HG03571 (cell line): ENCODE data around the gene CALML3.
"Not testable (repeated sequence)": the region's sequence is repeated elsewhere in the genome, so short reads cannot be mapped to it uniquely, and the experiment has no call there.

ENCODE experiments used
- ATAC-seq: cut with Tn5 transposase; IDR thresholded peaks from one replicate; pipeline ENCODE4 v1.9.1; 2021; ENCODE audit not compliant: unreplicated experiment

CALML3 gene

GRCh38 chr10:5524641-5525560 is at the start of gene CALML3:
Gene CALML3 (plus strand): TSS chr10:5524961. CDS start chr10:5525086, 125 bp downstream.
- ATAC-seq = no peak

- not testable (repeated sequence) for ATAC-seq
Observed at GRCh38 chr10:5475088-5475487, 49.7 kb upstream of the CALML3 start.

GRCh38 chr10:5475974-5476807 is 48.6 kb upstream of the CALML3 start:
- not testable (repeated sequence) for ATAC-seq

- ATAC-seq = no peak
Observed at GRCh38 chr10:5476918-5477525, 47.7 kb upstream of the CALML3 start.

- ATAC-seq = no peak
Observed at GRCh38 chr10:5477948-5478693, 46.6 kb upstream of the CALML3 start.

GRCh38 chr10:5478694-5479305 is 46.0 kb upstream of the CALML3 start:
- ATAC-seq = no peak

GRCh38 chr10:5479481-5480161 is 45.1 kb upstream of the CALML3 start:
- ATAC-seq = no peak

GRCh38 chr10:5480162-5480941 is 44.4 kb upstream of the CALML3 start:
- no peak for ATAC-seq

GRCh38 chr10:5481121-5481520 is 43.6 kb upstream of the CALML3 start:
- no peak for ATAC-seq

- ATAC-seq = no peak
Observed at GRCh38 chr10:5482016-5482415, 42.7 kb upstream of the CALML3 start.

GRCh38 chr10:5484205-5484604 is 40.6 kb upstream of the CALML3 start:
- no peak for ATAC-seq

- ATAC-seq = no peak
Observed at GRCh38 chr10:5485290-5485689, 39.5 kb upstream of the CALML3 start.

- ATAC-seq = no peak
Observed at GRCh38 chr10:5485948-5486852, 38.6 kb upstream of the CALML3 start.

GRCh38 chr10:5486853-5487235 is 37.9 kb upstream of the CALML3 start:
- ATAC-seq = no peak

- no peak for ATAC-seq
Observed at GRCh38 chr10:5488272-5489161, 36.2 kb upstream of the CALML3 start.

GRCh38 chr10:5490032-5490431 is 34.7 kb upstream of the CALML3 start:
- no peak for ATAC-seq
